ENCODE results near the gene ISM2. TPM values are rescaled to one million over a fixed set of nuclear protein-coding genes. Genes with fewer than 3 reads are reported as not detected.
"Not testable (repeated sequence)": the region's sequence is repeated elsewhere in the genome, so short reads cannot be mapped to it uniquely, and the experiment has no call there.

ISM2 gene
- total RNA-seq, 1 donor from 2014 or later, result not detected

DNA sequence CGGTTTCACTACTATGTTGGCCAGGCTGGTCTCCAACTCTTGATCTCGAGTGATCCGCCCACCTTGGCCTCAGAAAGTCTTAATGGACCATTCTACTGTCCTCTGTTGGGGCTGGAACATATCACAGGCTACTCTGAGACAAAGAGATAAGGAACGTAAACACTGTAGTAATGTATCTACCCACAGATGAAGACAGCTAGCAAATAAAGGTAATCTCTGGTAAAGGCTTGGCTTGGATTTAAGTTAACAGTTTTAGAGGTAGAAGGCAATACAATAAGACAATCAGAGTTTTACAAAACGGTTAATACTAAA lies 44.6 kb upstream of the ISM2 start:
- peaks cover 17% of the 10 kb centered on the region for H3K4me1 Mint-ChIP-seq (ENCODE audit: low read depth)
- no peak overlapping the region for H3K27ac Mint-ChIP-seq
- TF ChIP-seq, protein P1, sequence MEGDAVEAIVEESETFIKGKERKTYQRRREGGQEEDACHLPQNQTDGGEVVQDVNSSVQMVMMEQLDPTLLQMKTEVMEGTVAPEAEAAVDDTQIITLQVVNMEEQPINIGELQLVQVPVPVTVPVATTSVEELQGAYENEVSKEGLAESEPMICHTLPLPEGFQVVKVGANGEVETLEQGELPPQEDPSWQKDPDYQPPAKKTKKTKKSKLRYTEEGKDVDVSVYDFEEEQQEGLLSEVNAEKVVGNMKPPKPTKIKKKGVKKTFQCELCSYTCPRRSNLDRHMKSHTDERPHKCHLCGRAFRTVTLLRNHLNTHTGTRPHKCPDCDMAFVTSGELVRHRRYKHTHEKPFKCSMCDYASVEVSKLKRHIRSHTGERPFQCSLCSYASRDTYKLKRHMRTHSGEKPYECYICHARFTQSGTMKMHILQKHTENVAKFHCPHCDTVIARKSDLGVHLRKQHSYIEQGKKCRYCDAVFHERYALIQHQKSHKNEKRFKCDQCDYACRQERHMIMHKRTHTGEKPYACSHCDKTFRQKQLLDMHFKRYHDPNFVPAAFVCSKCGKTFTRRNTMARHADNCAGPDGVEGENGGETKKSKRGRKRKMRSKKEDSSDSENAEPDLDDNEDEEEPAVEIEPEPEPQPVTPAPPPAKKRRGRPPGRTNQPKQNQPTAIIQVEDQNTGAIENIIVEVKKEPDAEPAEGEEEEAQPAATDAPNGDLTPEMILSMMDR (IDR thresholded peaks at IDR 0.05; ENCODE audit: unreplicated experiment), result no peak
- no peak overlapping the region for H3K4me3 Mint-ChIP-seq (ENCODE audit: low read depth)
- peaks cover 9% of the 10 kb centered on the region for H3K36me3 Mint-ChIP-seq (ENCODE audit: insufficient read depth)
- no peak for DNase-seq (ENCODE audit: low spot score, unreplicated experiment)
- H3K27me3 Mint-ChIP-seq, result no peaks in the 10 kb centered on the region
- no peaks in the 10 kb centered on the region for H3K9me3 Mint-ChIP-seq (ENCODE audit: low read depth)

DNA sequence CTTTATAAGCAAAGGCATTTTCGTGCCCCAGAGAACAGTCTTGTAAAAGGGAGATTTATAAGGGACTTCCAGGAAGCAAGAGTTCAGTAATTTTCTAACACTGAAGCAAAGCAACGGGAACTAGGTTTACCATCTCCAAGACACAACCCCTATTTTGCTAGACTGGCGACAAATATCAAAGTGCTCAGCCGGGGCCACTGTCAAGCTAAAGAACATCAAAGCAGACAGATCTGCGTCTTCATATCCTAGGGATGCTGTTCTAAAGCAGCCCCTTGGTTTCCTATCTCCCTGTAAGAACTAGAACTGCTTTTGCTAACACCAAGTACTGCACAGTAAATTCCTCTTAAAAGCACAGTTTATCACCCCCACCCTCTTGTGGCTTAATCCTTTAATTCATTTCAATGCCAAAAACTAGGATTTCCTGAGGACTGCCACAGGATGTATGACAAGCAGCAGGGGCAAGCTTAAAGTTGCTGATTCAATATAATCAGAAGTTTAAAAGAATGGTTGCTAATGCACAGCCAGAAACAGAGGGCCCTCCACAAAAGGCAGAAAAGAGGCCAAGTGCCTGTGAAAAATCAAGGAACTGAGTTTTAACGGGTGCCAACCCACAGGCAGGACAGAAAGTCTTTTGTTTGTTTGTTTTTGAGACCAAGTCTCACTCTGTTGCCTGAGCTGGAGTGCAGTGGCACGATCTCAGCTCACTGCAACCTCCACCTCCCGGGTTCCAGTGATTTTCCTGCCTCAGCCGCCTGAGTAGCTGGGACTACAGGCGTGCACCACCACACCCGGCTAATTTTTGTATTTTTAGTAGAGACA lies 44.0 kb upstream of the ISM2 start:
- Mint-ChIP-seq H3K9me3 (ENCODE audit: low read depth) (no peaks in the 10 kb centered on the region), H3K27me3 (no peaks in the 10 kb centered on the region), H3K36me3 (ENCODE audit: insufficient read depth) (peaks cover 7% of the 10 kb centered on the region), H3K4me1 (ENCODE audit: low read depth) (peaks cover 17% of the 10 kb centered on the region), H3K27ac (peak overlapping the region; percentile 4), H3K4me3 (ENCODE audit: low read depth) (no peak overlapping the region)
- no peak for DNase-seq (ENCODE audit: low spot score, unreplicated experiment)
- TF ChIP-seq, protein P1 (IDR thresholded peaks at IDR 0.05; ENCODE audit: unreplicated experiment), result no peak

DNA sequence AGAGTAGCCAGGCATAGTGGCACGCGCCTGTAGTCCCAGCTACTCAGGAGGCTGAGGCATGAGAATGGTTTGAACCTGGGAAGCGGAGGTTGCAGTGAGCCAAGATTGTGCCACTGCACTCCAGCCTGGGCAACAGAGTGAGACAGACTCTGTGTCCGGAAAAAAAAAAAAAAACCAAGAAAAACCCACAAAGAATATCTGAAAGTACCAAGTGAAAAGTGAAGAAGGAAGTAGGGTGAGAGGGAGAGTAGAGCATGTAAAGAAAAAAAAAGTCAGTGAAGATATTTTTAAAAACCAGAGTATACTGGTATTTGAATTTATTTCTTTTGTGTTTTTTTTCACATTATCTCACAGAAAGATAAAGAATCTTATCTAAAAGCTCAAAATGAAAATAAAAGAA lies 43.3 kb upstream of the ISM2 start:
- TF ChIP-seq, protein P1 (IDR thresholded peaks at IDR 0.05; ENCODE audit: unreplicated experiment), result no peak
- no peaks in the 10 kb centered on the region for H3K9me3 Mint-ChIP-seq (ENCODE audit: low read depth)
- H3K27ac Mint-ChIP-seq, result no peak overlapping the region
- H3K4me3 Mint-ChIP-seq (ENCODE audit: low read depth), result no peak overlapping the region
- no peak for DNase-seq (ENCODE audit: low spot score, unreplicated experiment)
- H3K27me3 Mint-ChIP-seq, result no peaks in the 10 kb centered on the region
- H3K36me3 Mint-ChIP-seq (ENCODE audit: insufficient read depth), result peaks cover 8% of the 10 kb centered on the region
- H3K4me1 Mint-ChIP-seq (ENCODE audit: low read depth), result peaks cover 22% of the 10 kb centered on the region

DNA sequence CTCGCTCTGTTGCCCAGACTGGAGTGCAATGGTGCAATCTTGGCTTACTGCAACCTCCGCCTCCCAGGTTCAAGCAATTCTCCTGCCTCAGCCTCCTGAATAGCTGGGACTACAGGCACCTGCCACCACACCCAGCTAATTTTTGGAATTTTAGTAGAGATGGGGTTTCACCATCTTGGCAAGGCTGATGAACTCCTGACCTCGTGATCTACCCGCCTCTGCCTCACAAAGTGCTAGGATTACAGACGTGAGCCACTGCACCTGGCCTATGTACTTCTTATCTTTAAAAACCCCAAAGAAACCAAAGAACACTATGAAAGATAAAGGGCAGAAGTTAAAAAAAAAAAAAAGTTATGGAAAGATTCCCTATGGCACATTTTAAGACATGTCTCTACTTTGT lies 38.3 kb upstream of the ISM2 start:
- H3K27ac Mint-ChIP-seq; H3K4me1 Mint-ChIP-seq (ENCODE audit: low read depth); H3K9me3 Mint-ChIP-seq (ENCODE audit: low read depth): not testable (repeated sequence)

DNA sequence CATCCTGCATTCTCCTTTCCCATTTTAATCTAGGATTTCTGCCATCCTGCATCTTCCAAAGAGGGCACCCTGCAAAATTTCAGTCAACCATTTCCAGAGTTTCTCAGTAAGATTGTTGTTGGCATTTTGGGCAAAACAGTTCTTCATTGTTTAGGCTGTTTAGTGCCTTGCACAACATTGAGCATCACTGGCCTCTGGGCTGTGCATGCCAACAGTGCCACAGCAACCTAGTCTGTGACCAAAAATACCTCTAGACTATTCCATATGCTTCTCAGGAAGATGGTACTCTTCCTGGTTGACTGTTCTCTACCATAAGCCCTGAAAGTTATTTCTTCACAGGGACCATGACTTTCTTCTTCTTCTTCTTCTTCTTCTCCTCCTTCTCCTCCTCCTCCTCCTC lies 32.5 kb upstream of the ISM2 start:
- TF ChIP-seq, protein P1 (IDR thresholded peaks at IDR 0.05; ENCODE audit: unreplicated experiment), result no peak
- Mint-ChIP-seq H3K9me3 (ENCODE audit: low read depth) (no peaks in the 10 kb centered on the region), H3K27ac (no peak overlapping the region), H3K4me1 (ENCODE audit: low read depth) (peaks cover 2% of the 10 kb centered on the region), H3K27me3 (no peaks in the 10 kb centered on the region), H3K36me3 (ENCODE audit: insufficient read depth) (peaks cover 15% of the 10 kb centered on the region), H3K4me3 (ENCODE audit: low read depth) (no peak overlapping the region)
- no peak for DNase-seq (ENCODE audit: low spot score, unreplicated experiment)

More for the DNA sequence above, 38.3 kb upstream of the ISM2 start:
- DNase-seq (ENCODE audit: low spot score, unreplicated experiment); H3K4me3 Mint-ChIP-seq (ENCODE audit: low read depth); H3K27me3 Mint-ChIP-seq: not testable (repeated sequence)
- peaks cover 16% of the 10 kb centered on the region for H3K36me3 Mint-ChIP-seq (ENCODE audit: insufficient read depth)

DNA sequence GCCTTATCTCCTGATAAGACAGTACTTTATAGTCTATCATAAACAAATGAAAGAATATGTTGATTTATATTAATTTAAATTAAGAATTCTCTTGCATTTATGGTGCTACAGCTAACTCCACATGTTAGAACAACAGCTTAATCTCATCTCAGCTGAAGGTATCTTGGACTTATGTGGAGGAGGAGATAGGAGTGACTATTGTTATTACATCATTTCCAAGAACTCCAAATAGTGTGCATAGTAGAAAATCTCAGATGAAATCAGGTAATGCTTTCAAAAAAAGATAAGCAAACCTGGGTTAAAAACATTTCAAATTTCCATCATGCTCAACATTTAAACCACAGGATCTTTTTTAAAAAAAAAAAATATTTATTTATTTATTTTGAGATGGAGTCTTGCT lies 31.3 kb upstream of the ISM2 start:
- TF ChIP-seq, protein P1 (IDR thresholded peaks at IDR 0.05; ENCODE audit: unreplicated experiment), result no peak
- H3K4me1 Mint-ChIP-seq (ENCODE audit: low read depth), result no peaks in the 10 kb centered on the region
- no peak overlapping the region for H3K4me3 Mint-ChIP-seq (ENCODE audit: low read depth)
- no peaks in the 10 kb centered on the region for H3K27me3 Mint-ChIP-seq
- peaks cover 9% of the 10 kb centered on the region for H3K36me3 Mint-ChIP-seq (ENCODE audit: insufficient read depth)
- no peaks in the 10 kb centered on the region for H3K9me3 Mint-ChIP-seq (ENCODE audit: low read depth)
- no peak for DNase-seq (ENCODE audit: low spot score, unreplicated experiment)
- H3K27ac Mint-ChIP-seq, result no peak overlapping the region
